Adrenal gland (tissue), 5 donors: ENCODE results near the gene RAD51.

Source experiments
- POLR2A ChIP-seq, 2 donors: fragments of 450-650 bp; IDR thresholded peaks; one replicate each; pipeline ENCODE4 v1.6.1; 2017; ENCODE audit warnings: antibody characterized with exemption in 2 of 2, mild to moderate bottlenecking in 2 of 2, moderate library complexity in 1 of 2
- TF ChIP-seq, protein P1 (sequence below), 6 experiments: fragments of 450-650 bp in 4 of 6; fragments of 200-600 bp in 2 of 6; sonication (generic) in 1 of 6; IDR thresholded peaks; 1 replicate in 5 of 6; 2 replicates in 1 of 6; pipeline versions ENCODE4 v1.5.1 to v1.8.0; 2016 to 2021; ENCODE audit warnings: antibody characterized with exemption in 6 of 6, mild to moderate bottlenecking in 2 of 6, moderate library complexity in 1 of 6
- donor health status: DM: no; HTN: no; CAD: no.

GRCh38 chr15:40714144-40714543 is 19.2 kb downstream of the RAD51 start:
- no peak for TF ChIP-seq POLR2A (IDR thresholded peaks at IDR 0.05)
- TF ChIP-seq, protein P1, sequence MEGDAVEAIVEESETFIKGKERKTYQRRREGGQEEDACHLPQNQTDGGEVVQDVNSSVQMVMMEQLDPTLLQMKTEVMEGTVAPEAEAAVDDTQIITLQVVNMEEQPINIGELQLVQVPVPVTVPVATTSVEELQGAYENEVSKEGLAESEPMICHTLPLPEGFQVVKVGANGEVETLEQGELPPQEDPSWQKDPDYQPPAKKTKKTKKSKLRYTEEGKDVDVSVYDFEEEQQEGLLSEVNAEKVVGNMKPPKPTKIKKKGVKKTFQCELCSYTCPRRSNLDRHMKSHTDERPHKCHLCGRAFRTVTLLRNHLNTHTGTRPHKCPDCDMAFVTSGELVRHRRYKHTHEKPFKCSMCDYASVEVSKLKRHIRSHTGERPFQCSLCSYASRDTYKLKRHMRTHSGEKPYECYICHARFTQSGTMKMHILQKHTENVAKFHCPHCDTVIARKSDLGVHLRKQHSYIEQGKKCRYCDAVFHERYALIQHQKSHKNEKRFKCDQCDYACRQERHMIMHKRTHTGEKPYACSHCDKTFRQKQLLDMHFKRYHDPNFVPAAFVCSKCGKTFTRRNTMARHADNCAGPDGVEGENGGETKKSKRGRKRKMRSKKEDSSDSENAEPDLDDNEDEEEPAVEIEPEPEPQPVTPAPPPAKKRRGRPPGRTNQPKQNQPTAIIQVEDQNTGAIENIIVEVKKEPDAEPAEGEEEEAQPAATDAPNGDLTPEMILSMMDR (IDR thresholded peaks at IDR 0.05) = no peak
